SU-DHL-6 (cell line): ENCODE results near the gene BEX3.

Experiments used
- H2AFZ ChIP-seq: fragments of 200-600 bp; sonication (generic); 2 replicates; pipeline ENCODE4 v1.6.1; 2014; ENCODE audit warnings: low read depth, mild to moderate bottlenecking, moderate library complexity, mixed read lengths, antibody characterized with exemption, low read length; ENCODE audit not compliant: severe bottlenecking
- H3F3A ChIP-seq: fragments of 200-600 bp; shearing (Covaris generic); 2 replicates; pipeline ENCODE4 v1.6.0; 2016; ENCODE audit warnings: antibody characterized with exemption, mild to moderate bottlenecking; ENCODE audit not compliant: insufficient read depth
- H3K27ac ChIP-seq: fragments of 200-600 bp; sonication (generic); 2 replicates; pipeline ENCODE4 v1.5.1; 2016; ENCODE audit warnings: low read depth, mild to moderate bottlenecking, low read length, moderate library complexity, mixed read lengths
- H3K27me3 ChIP-seq: fragments of 200-600 bp; sonication (generic), shearing (Covaris generic); 2 replicates; pipeline ENCODE4 v1.6.0; 2014; ENCODE audit warnings: mild to moderate bottlenecking, low read length
- H3K36me3 ChIP-seq: fragments of 200-600 bp; sonication (generic); 2 replicates; pipeline ENCODE4 v1.6.1; 2014; ENCODE audit warnings: mild to moderate bottlenecking, low read length, mixed read lengths
- H3K4me2 ChIP-seq: fragments of 300-600, 200-600 bp; shearing (Covaris generic), sonication (generic); 2 replicates; pipeline ENCODE4 v1.6.0; 2014; ENCODE audit warnings: low read length, low read depth, mild to moderate bottlenecking; ENCODE audit not compliant: poor library complexity, severe bottlenecking
- H3K4me3 ChIP-seq: fragments of 200-600 bp; sonication (generic); 2 replicates; pipeline ENCODE4 v1.5.1; 2014; ENCODE audit warnings: antibody characterized with exemption, low read length, mild to moderate bottlenecking, mixed read lengths; ENCODE audit not compliant: insufficient read depth, poor library complexity, severe bottlenecking
- H3K79me2 ChIP-seq: fragments of 200-600 bp; sonication (generic); 2 replicates; pipeline ENCODE4 v1.6.1; 2014; ENCODE audit warnings: mild to moderate bottlenecking, low read length, moderate library complexity; ENCODE audit not compliant: insufficient read depth
- H3K9ac ChIP-seq: fragments of 200-600 bp; sonication (generic); 2 replicates; pipeline ENCODE4 v1.7.0; 2014; ENCODE audit warnings: mild to moderate bottlenecking, low read length
- H3K9me2 ChIP-seq: fragments of 200-600 bp; sonication (generic); replicated peaks from 2 replicates; pipeline ENCODE4 v1.6.1; 2014; ENCODE audit warnings: low read length; ENCODE audit not compliant: insufficient read depth
- H3K9me3 ChIP-seq: fragments of 200-600 bp; sonication (generic); 2 replicates; pipeline ENCODE4 v1.6.1; 2014; ENCODE audit warnings: low read length, mixed read lengths; ENCODE audit not compliant: insufficient read depth
- H4K20me1 ChIP-seq: fragments of 200-600 bp; sonication (generic); 2 replicates; pipeline ENCODE4 v1.6.1; 2014; ENCODE audit warnings: low read depth, mild to moderate bottlenecking, antibody characterized with exemption, low read length, moderate library complexity, mixed read lengths
- EZH2phosphoT487 ChIP-seq: fragments of 200-600 bp; sonication (generic), shearing (Covaris generic); conservative IDR thresholded peaks from 2 replicates; pipeline ENCODE4 v1.6.1; 2018; ENCODE audit warnings: mild to moderate bottlenecking, antibody characterized with exemption, low read length, moderate library complexity, mixed read lengths
- TF ChIP-seq, protein P1 (sequence below): fragments of 200-600 bp; sonication (generic); IDR thresholded peaks from one replicate; pipeline ENCODE4 v1.5.1; 2017; ENCODE audit warnings: antibody characterized with exemption, mild to moderate bottlenecking, low read length, moderate library complexity; ENCODE audit not compliant: insufficient read depth, poor library complexity, severe bottlenecking

Gene BEX3

DNA sequence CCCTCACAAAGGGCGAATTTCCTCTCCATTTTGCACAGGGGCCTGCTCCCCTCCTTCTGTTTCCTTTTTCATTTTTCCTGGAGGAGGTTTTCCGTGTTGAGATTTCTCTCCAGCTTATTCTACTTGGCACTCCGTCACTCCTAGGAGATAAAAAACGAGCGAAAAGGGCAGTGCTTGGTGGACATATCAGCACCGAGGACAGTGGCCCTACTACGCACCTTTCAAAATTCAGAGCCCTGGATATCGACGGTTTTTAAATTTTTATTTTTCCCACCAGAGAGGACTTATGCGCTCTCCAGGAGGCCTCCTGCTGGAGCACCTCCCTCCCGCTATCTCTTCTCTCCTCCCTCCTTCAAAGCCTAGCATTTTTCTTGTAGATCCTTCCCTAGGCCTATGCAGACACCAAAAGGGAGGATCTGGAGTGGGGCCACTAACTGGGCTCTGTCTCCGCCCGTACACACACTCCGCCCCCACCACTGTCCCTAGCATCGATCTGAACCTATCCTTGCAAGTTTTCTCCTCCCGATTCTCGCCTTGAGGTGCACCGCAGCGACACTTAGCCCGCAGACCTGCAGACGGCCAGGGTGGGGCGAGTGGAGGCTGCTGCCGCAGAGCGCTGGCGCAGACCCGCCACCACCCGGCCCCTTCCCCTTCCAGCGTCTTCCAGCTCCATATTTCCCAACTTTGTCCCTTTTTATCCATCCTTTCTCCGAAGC lies 28.5 kb upstream of the BEX3 start:
- Histone ChIP-seq H3K9me3 (no peaks in the 10 kb centered on the region), H3K4me2 (no peak overlapping the region), H3K36me3 (no peaks in the 10 kb centered on the region), H3F3A (no peaks in the 10 kb centered on the region), H3K4me3 (no peak overlapping the region), H3K27me3 (no peaks in the 10 kb centered on the region), H3K27ac (no peak overlapping the region), H3K9me2 (no peaks in the 10 kb centered on the region), H4K20me1 (no peaks in the 10 kb centered on the region), H3K9ac (no peak overlapping the region), H3K79me2 (no peaks in the 10 kb centered on the region), H2AFZ (no peak overlapping the region)
- no peak for TF ChIP-seq EZH2phosphoT487
- TF ChIP-seq, protein P1, sequence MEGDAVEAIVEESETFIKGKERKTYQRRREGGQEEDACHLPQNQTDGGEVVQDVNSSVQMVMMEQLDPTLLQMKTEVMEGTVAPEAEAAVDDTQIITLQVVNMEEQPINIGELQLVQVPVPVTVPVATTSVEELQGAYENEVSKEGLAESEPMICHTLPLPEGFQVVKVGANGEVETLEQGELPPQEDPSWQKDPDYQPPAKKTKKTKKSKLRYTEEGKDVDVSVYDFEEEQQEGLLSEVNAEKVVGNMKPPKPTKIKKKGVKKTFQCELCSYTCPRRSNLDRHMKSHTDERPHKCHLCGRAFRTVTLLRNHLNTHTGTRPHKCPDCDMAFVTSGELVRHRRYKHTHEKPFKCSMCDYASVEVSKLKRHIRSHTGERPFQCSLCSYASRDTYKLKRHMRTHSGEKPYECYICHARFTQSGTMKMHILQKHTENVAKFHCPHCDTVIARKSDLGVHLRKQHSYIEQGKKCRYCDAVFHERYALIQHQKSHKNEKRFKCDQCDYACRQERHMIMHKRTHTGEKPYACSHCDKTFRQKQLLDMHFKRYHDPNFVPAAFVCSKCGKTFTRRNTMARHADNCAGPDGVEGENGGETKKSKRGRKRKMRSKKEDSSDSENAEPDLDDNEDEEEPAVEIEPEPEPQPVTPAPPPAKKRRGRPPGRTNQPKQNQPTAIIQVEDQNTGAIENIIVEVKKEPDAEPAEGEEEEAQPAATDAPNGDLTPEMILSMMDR, result no peak

DNA sequence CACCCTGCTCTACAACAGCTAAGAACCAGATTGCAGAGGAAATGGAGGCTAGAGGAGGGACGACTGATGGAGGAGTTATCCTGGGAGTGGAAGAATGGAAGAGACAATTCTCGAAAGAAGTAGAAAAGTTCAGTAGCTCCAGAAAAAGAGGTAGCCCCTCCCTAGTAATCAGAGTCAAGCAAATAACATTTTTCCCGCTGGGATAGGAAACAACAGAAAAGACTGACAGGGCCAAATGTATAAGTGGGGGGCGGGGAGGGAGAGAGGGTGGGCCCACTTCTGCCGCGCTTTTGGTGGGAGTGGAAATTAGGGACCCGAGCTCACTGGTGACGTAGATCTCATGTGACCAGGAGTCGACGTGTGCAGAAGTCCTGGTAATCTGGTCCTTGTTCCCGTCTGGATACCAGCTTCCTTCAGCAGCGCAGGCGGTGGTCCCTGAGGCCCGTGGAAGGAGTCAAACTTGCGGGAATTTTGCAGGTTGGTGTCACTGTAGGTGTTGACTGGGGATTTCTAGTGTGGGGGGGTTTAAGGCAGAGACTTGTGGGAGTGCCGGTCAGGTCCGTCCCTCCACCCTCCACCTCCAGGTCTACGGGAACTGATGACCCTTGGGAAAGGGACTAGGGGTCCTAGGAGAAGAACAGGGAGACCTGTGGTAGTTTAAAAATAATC lies 20.1 kb upstream of the BEX3 start, which contains the start of gene TCEAL9:
TSS of gene TCEAL9 (plus strand) at position 377 of the 669 bp plus-strand sequence. CDS start 1,179 bp downstream, outside the sequence.
- Histone ChIP-seq H3K9me3 (no peaks in the 10 kb centered on the region), H2AFZ (no peak within 1 kb of the TSS), H3K27me3 (no peaks in the 10 kb centered on the region), H3K9ac (no peak within 1 kb of the TSS), H3K4me3 (no peak within 1 kb of the TSS), H3K4me2 (no peak within 1 kb of the TSS), H3K79me2 (no peaks in the 10 kb centered on the region), H3K27ac (no peak within 1 kb of the TSS), H4K20me1 (no peaks in the 10 kb centered on the region), H3K36me3 (no peaks in the 10 kb centered on the region), H3F3A (no peaks in the 10 kb centered on the region), H3K9me2 (no peaks in the 10 kb centered on the region)
- TF ChIP-seq EZH2phosphoT487, result no peak
- TF ChIP-seq, protein P1, result no peak

DNA sequence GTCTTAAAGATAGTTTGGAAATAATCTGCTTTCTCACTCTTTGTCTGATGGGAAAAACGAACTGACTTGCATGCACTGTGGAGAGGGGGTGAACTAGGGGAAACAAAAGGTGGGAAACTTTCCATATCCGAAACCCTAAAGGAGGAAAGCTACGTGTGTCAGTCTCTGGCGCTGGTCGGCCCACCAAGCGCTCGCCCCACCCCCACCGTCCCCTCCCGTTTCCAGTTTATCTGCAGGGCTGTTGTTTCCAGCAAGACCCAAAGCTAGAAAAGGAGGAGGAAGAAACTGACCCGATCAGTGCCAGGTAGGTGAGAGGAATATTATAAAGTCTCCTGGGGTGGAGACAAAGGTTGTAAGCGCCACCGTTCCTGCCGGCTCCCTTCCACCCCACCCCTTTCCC lies 19.5 kb upstream of the BEX3 start:
- Histone ChIP-seq H3K4me3 (no peak overlapping the region), H4K20me1 (no peaks in the 10 kb centered on the region), H3K9me2 (no peaks in the 10 kb centered on the region), H3K36me3 (no peaks in the 10 kb centered on the region), H3K9me3 (no peaks in the 10 kb centered on the region), H3K27me3 (no peaks in the 10 kb centered on the region), H3K9ac (no peak overlapping the region), H3F3A (no peaks in the 10 kb centered on the region), H3K27ac (no peak overlapping the region), H3K4me2 (no peak overlapping the region), H3K79me2 (no peaks in the 10 kb centered on the region), H2AFZ (no peak overlapping the region)
- TF ChIP-seq EZH2phosphoT487, result no peak
- TF ChIP-seq, protein P1, result no peak
